PC-9 (cell line): ENCODE measurements around the gene RASL12. TPM values are rescaled to one million over a fixed set of nuclear protein-coding genes. Genes with fewer than 3 reads are reported as not detected.

Experiments used
- BruUV-seq: library from RNA; stranded (reverse); fragments of 400-500 nt; replicated peaks from 2 replicates; lab custom pipeline; 2021; lab: Mats Ljungman, UMichigan
- CTCF ChIA-PET: fragments of 300-600 bp; sonication (Branson Sonifier 250); formaldehyde crosslinking; loops from one replicate; lab custom pipeline; 2022; ENCODE audit warnings: antibody characterized with exemption; lab: Charles Lee
- POLR2A ChIA-PET: fragments of 300-600 bp; sonication (Branson Sonifier 250); formaldehyde crosslinking; loops from one replicate; lab custom pipeline; 2022; ENCODE audit warnings: antibody characterized with exemption; ENCODE audit not compliant: unreplicated experiment; lab: Charles Lee
- DNase-seq, 2 experiments: peaks; one replicate each; pipeline versions ENCODE4 v3.0.0 to v3.0.0-alpha.2; 2015 to 2022; ENCODE audit warnings: mixed read lengths in 1 of 2
- H2AFZ ChIP-seq: fragments of 200-600 bp; sonication (generic); 2 replicates; pipeline ENCODE4 v1.8.1; 2017; ENCODE audit warnings: antibody characterized with exemption
- H3F3A ChIP-seq: fragments of 200-600 bp; sonication (generic); 2 replicates; pipeline ENCODE4 v1.8.1; 2017; ENCODE audit warnings: antibody characterized with exemption, mild to moderate bottlenecking, low read depth; ENCODE audit not compliant: insufficient read depth
- H3K27ac ChIP-seq: fragments of 200-600 bp; sonication (generic); 2 replicates; pipeline ENCODE4 v1.6.1; 2016; ENCODE audit warnings: mixed run types
- H3K27me3 ChIP-seq: fragments of 200-600 bp; sonication (generic); 2 replicates; pipeline ENCODE4 v1.6.1; 2016; ENCODE audit warnings: low read depth, mixed run types; ENCODE audit not compliant: insufficient read depth
- H3K36me3 ChIP-seq: fragments of 200-600 bp; sonication (generic); 2 replicates; pipeline ENCODE4 v1.6.1; 2016; ENCODE audit warnings: low read depth, mixed run types
- H3K4me1 ChIP-seq: fragments of 200-600 bp; sonication (generic); replicated peaks from 2 replicates; pipeline ENCODE4 v1.6.1; 2016; ENCODE audit warnings: mixed run types; ENCODE audit not compliant: insufficient read depth
- H3K4me2 ChIP-seq: fragments of 200-600 bp; sonication (generic); 2 replicates; pipeline ENCODE4 v1.6.1; 2017; ENCODE audit warnings: mixed run types
- H3K4me3 ChIP-seq: fragments of 200-600 bp; sonication (generic); 2 replicates; pipeline ENCODE4 v1.6.1; 2016; ENCODE audit warnings: mixed run types
- H3K79me2 ChIP-seq: fragments of 200-600 bp; sonication (generic); 2 replicates; pipeline ENCODE4 v1.6.1; 2017; ENCODE audit warnings: low read depth, mixed run types
- H3K9me2 ChIP-seq: fragments of 200-600 bp; sonication (generic); 2 replicates; pipeline ENCODE4 v1.8.1; 2017; ENCODE audit warnings: mild to moderate bottlenecking; ENCODE audit not compliant: insufficient read depth
- H3K9me3 ChIP-seq: fragments of 200-600 bp; sonication (generic); 2 replicates; pipeline ENCODE4 v1.8.1; 2016; ENCODE audit warnings: low read depth; ENCODE audit not compliant: insufficient read depth
- H4K20me1 ChIP-seq: fragments of 200-600 bp; sonication (generic); 2 replicates; pipeline ENCODE4 v1.8.1; 2017; ENCODE audit not compliant: insufficient read depth
- EZH2 ChIP-seq: fragments of 200-600 bp; sonication (generic); IDR thresholded peaks from 2 replicates; pipeline ENCODE4 v1.8.0; 2017; ENCODE audit warnings: antibody characterized with exemption, low read depth
- intact Hi-C: fragments of 100-400 bp; cut with micrococcal nuclease; formaldehyde crosslinking; loops from one replicate; pipeline ENCODE4 v1.10.0; 2022; ENCODE audit not compliant: unreplicated experiment
- total RNA-seq: library from RNA; stranded (reverse); gene quantifications from 2 replicates; pipeline ENCODE4 v1.2.3, GENCODE V29; 2021
- TF ChIP-seq, protein P1 (sequence below): fragments of 200-600 bp; sonication (generic); conservative IDR thresholded peaks from 2 replicates; pipeline ENCODE4 v1.6.1; 2017; ENCODE audit warnings: mixed run types, antibody characterized with exemption, mild to moderate bottlenecking, moderate library complexity

The RASL12 gene
- total RNA-seq, 1 experiment from 2014 or later: not detected

DNA sequence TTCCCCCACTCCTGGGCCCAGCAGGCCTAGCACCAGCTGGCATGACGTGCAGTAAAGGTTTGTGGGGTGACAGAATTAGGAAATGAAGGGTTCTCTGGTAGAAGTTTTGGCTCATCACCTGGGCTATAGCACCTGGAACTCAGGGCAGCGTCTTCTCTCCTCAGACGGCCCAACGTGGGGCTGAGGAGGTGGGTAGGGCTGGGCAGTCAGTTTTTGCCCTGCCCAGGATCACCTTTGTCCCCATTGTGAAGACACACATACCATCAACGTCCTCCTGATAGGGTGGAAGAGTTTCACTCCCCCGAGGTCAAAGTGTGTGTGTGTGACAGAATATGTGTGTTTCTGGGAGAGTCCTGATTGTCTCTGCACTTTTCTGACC is 20.8 kb upstream of the RASL12 start:
- Histone ChIP-seq H3K9me2 (no peaks in the 10 kb centered on the region), H3F3A (no peaks in the 10 kb centered on the region), H3K4me3 (no peak overlapping the region), H3K4me1 (no peaks in the 10 kb centered on the region), H3K27ac (no peak overlapping the region), H3K4me2 (no peak overlapping the region), H4K20me1 (no peaks in the 10 kb centered on the region), H3K27me3 (no peaks in the 10 kb centered on the region), H2AFZ (no peak overlapping the region), H3K79me2 (no peaks in the 10 kb centered on the region), H3K9me3 (no peaks in the 10 kb centered on the region), H3K36me3 (no peaks in the 10 kb centered on the region)
- BruUV-seq: no TSS peak
- intact Hi-C loops: no loop called here
- CTCF ChIA-PET: no interaction called here
- TF ChIP-seq EZH2: no peak
- TF ChIP-seq, protein P1, sequence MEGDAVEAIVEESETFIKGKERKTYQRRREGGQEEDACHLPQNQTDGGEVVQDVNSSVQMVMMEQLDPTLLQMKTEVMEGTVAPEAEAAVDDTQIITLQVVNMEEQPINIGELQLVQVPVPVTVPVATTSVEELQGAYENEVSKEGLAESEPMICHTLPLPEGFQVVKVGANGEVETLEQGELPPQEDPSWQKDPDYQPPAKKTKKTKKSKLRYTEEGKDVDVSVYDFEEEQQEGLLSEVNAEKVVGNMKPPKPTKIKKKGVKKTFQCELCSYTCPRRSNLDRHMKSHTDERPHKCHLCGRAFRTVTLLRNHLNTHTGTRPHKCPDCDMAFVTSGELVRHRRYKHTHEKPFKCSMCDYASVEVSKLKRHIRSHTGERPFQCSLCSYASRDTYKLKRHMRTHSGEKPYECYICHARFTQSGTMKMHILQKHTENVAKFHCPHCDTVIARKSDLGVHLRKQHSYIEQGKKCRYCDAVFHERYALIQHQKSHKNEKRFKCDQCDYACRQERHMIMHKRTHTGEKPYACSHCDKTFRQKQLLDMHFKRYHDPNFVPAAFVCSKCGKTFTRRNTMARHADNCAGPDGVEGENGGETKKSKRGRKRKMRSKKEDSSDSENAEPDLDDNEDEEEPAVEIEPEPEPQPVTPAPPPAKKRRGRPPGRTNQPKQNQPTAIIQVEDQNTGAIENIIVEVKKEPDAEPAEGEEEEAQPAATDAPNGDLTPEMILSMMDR: no peak
- POLR2A ChIA-PET: no interaction called here
- no peak for DNase-seq

DNA sequence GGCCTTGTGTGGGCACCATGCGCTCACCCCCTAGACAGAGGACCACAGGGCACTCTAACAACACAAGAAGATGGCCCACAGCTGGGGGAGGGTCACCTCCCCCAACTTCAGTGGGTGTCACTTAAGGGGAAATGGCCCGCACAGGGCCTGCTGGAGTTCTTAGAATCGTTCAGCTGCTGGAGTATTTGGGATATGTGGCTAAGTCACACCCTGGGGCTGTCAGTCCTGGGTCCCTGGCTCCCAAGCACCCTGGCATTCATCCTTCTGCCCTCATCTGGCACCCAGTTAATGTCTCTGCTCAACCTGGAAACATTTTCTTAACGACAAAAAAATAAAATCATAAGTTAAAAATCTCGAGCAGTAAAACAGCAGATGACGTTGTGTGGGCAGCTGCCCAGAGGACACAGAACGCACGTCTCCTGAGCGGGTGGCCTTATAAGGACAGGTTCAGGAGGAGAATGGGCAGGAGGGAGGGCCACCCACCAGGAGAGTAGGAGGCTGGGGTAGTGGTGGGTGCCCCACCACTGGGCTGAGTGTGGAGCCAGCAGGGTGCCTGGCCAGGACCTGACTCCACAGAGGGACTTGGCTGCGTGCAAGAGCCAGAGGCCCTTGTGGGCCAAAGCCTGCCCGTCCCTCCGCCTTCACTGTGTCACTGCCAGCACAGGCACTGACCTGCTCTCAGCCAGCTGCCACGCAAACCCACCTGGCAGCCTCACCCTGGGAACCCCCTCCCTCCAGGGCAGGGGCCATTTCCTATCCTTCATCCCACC is 20.3 kb upstream of the RASL12 start:
- H3K9me2 ChIP-seq: no peaks in the 10 kb centered on the region
- H3K4me3 ChIP-seq: no peak overlapping the region
- H3K9me3 ChIP-seq: no peaks in the 10 kb centered on the region
- POLR2A ChIA-PET: interaction anchor here (0.6 kb wide), 2 partner anchors 15 to 20 kb away, joined by 7 read pairs; no protein-coding TSS in a partner anchor
- H3K27ac ChIP-seq: no peak overlapping the region
- H2AFZ ChIP-seq: no peak overlapping the region
- H4K20me1 ChIP-seq: no peaks in the 10 kb centered on the region
- H3F3A ChIP-seq: no peaks in the 10 kb centered on the region
- H3K36me3 ChIP-seq: no peaks in the 10 kb centered on the region
- BruUV-seq: no TSS peak
- intact Hi-C loops: no loop called here
- 0 out of 2 replicates have a peak, but pooled peaks cover 3% of the 10 kb centered on the region for H3K27me3 ChIP-seq
- no peak for DNase-seq
- H3K4me2 ChIP-seq: no peak overlapping the region
- CTCF ChIA-PET: interaction anchor here (0.6 kb wide), 1 partner anchor 54 kb away, joined by 3 read pairs; no protein-coding TSS in a partner anchor
- H3K4me1 ChIP-seq: no peaks in the 10 kb centered on the region
- no peaks in the 10 kb centered on the region for H3K79me2 ChIP-seq
- TF ChIP-seq EZH2: no peak
- TF ChIP-seq, protein P1: no peak

DNA sequence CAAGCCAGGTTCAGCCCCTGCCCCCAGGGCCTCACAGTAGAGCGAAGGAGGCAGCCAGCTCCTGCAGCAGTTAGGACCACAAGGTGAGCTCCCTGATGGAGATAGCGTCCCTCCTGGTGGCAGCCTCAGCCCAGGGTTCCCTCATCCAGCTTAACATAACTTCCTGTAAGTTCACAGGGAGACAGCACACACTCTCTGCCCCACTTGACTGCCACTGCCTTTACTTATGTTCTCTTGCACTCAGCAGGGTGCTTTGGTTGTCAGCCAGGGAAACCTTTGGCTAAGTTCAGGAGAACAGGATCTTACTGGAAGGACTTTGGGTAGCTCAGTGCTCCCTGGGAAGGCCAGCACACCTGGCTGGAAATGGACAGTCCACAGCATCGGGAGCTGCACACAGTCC is 19.6 kb upstream of the RASL12 start:
- H3K4me2 ChIP-seq: no peak overlapping the region
- H3K9me3 ChIP-seq: no peaks in the 10 kb centered on the region
- no peaks in the 10 kb centered on the region for H4K20me1 ChIP-seq
- peaks cover 3% of the 10 kb centered on the region; the same call in 1 of the 2 replicates for H3K27me3 ChIP-seq
- H2AFZ ChIP-seq: no peak overlapping the region
- no peaks in the 10 kb centered on the region for H3K9me2 ChIP-seq
- H3K27ac ChIP-seq: no peak overlapping the region
- ChIA-PET POLR2A (interaction anchor here (0.5 to 0.6 kb wide), 3 partner anchors 16 to 106 kb away, joined by 4 to 7 read pairs (median 7); no protein-coding TSS in a partner anchor), CTCF (interaction anchor here (0.8 kb wide), 1 partner anchor 54 kb away, joined by 3 read pairs; no protein-coding TSS in a partner anchor)
- no peaks in the 10 kb centered on the region for H3K36me3 ChIP-seq
- intact Hi-C loops: no loop called here
- no peak overlapping the region for H3K4me3 ChIP-seq
- H3F3A ChIP-seq: no peaks in the 10 kb centered on the region
- no TSS peak for BruUV-seq
- H3K79me2 ChIP-seq: no peaks in the 10 kb centered on the region
- DNase-seq: no peak
- no peaks in the 10 kb centered on the region for H3K4me1 ChIP-seq
- TF ChIP-seq, protein P1: no peak
- TF ChIP-seq EZH2: no peak
